Psoas muscle (tissue), 8 donors: ENCODE measurements around the gene LMO3. TPM values are rescaled to one million over a fixed set of nuclear protein-coding genes. Genes with fewer than 3 reads are reported as not detected.

Experiments
- ATAC-seq, 4 donors: fragments of 200-7000 bp; cut with Tn5 transposase; one replicate each; pipeline ENCODE4 v1.9.1; 2020; ENCODE audit warnings: moderate library complexity in 3 of 4, mild to moderate bottlenecking in 2 of 4
- DNase-seq, 2 donors: peaks; one replicate each; pipeline ENCODE4 v3.0.0-alpha.2; 2020
- H3K27ac ChIP-seq: fragments of 200-600 bp; one replicate; pipeline ENCODE4 v1.8.0; 2022
- H3K27me3 ChIP-seq, 3 donors: fragments of 200-600 bp in 1 of 3; one replicate each; pipeline versions ENCODE4 v1.6.1 to v1.8.0; 2013 to 2022; ENCODE audit warnings: low read length in 2 of 3, mild to moderate bottlenecking in 2 of 3, moderate library complexity in 1 of 3; ENCODE audit not compliant: insufficient read depth in 3 of 3
- H3K36me3 ChIP-seq, 2 donors: fragments of 200-600 bp in 1 of 2; one replicate each; pipeline versions ENCODE4 v1.6.1 to v1.8.0; 2013 to 2022; ENCODE audit warnings: low read depth in 1 of 2, mild to moderate bottlenecking in 1 of 2, moderate library complexity in 1 of 2; ENCODE audit not compliant: insufficient read depth in 1 of 2
- H3K4me1 ChIP-seq: fragments of 200-600 bp; one replicate; pipeline ENCODE4 v1.8.0; 2022
- H3K4me3 ChIP-seq: fragments of 200-600 bp; one replicate; pipeline ENCODE4 v1.8.0; 2022; ENCODE audit warnings: mild to moderate bottlenecking
- H3K9me3 ChIP-seq: fragments of 200-600 bp; one replicate; pipeline ENCODE4 v1.8.0; 2022
- WGBS, 3 donors: extraction: QIAGEN DNeasy Blood & Tissue Kit; methylation state at CpG; one replicate each; pipeline versions ENCODE4 v1.1.6 to v1.1.7; 2013; 5-methylcytosine and 5-hydroxymethylcytosine counted together
- intact Hi-C, 2 donors: fragments of 100-400 bp; cut with DNase I; formaldehyde crosslinking; loops; one replicate each; pipeline versions ENCODE4 v1.11.0 to v1.14.2; 2022
- polyA plus RNA-seq, 3 donors: library from polyadenylated mRNA; stranded (reverse); fragments of 200-250 nt; gene quantifications; one replicate each; pipeline ENCODE4 v1.2.3, GENCODE V29; 2013
- total RNA-seq, 4 donors: library from RNA; stranded (reverse); fragmentation: NEBNext Ultra II Directional in 2 of 4; extraction: Animal tissue kit (Norgen Biotek cat#: 25700) in 2 of 4; gene quantifications; one replicate each; pipeline versions ENCODE4 v1.2.1 to v1.2.4, GENCODE V29; 2021 to 2023
- TF ChIP-seq, protein P1 (sequence below): fragments of 200-600 bp; IDR thresholded peaks from one replicate; pipeline ENCODE4 v1.8.0; 2022; ENCODE audit warnings: antibody characterized with exemption
- donor health status: healthy with polysubstance abuse.
- donor health status: DM: no; HTN: no; CAD: no; lungs with moderate emphysema.
- donor health status: Bipolar disorder and iron deficiency.
- donor health status: healthy.
- donor health status: DM: yes; HTN: yes; CAD: no.
- donor health status: DM: no; HTN: no; CAD: no.
- donor health status: DM: no; HTN: no; CAD: no.
- donor health status: DM: yes; HTN: yes; CAD: no.

The LMO3 gene
- total and polyA plus RNA-seq, 7 donors, result 0.10 to 2.8 (median 0.74) TPM

DNA sequence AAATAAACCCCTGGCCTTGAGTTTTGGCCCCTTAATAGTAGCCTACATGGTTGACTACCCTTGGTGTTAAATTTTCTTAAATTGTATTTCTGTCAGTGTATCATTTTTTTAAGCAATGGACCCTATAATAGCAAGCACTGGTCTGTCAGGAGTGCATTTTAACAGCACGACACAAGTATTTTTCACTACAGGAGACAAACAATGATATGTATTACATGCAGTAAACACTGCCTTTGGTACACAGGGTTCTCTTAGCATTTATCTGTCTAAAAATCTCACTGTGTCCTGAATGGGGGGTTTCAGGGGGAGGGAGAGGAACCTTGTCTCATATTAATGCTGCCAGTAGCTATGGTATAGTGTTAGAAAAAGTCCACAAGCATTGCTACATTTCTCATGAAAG is 18.4 kb downstream of the LMO3 start:
- Histone ChIP-seq H3K4me1 (no peaks in the 10 kb centered on the region), H3K36me3 (no peaks in the 10 kb centered on the region), H3K27me3 (no peaks in the 10 kb centered on the region), H3K4me3 (no peak overlapping the region), H3K27ac (no peak overlapping the region), H3K9me3 (no peaks in the 10 kb centered on the region)
- TF ChIP-seq, protein P1, sequence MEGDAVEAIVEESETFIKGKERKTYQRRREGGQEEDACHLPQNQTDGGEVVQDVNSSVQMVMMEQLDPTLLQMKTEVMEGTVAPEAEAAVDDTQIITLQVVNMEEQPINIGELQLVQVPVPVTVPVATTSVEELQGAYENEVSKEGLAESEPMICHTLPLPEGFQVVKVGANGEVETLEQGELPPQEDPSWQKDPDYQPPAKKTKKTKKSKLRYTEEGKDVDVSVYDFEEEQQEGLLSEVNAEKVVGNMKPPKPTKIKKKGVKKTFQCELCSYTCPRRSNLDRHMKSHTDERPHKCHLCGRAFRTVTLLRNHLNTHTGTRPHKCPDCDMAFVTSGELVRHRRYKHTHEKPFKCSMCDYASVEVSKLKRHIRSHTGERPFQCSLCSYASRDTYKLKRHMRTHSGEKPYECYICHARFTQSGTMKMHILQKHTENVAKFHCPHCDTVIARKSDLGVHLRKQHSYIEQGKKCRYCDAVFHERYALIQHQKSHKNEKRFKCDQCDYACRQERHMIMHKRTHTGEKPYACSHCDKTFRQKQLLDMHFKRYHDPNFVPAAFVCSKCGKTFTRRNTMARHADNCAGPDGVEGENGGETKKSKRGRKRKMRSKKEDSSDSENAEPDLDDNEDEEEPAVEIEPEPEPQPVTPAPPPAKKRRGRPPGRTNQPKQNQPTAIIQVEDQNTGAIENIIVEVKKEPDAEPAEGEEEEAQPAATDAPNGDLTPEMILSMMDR, result no peak
- DNase-seq (no peak), ATAC-seq (no peak)
- WGBS, 3 donors, result 68 to 80% (median 72%) methylated on average over 1 of the region's 1 CpG
- intact Hi-C loops, result no loop called here

DNA sequence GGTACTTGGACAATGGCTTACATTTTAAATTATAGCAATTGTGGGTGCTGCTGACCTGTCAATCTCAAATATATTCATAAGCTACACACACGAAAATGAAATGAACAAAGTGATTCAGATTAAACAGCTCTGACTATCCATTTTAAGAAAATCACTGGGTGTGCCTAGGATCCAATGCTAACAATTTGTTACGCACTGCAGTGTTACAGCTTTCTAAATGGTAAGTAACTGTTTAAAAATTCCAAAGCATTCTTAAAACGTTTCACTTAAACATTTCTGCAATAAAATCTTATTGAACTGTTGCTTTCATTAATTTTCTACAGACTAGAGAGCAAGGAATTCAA is 18.9 kb downstream of the LMO3 start:
- 30 to 38% (median 30%) methylated on average over 3 of the region's 3 CpGs for WGBS, 3 donors
- no peaks in the 10 kb centered on the region for H3K36me3 ChIP-seq
- no peaks in the 10 kb centered on the region for H3K4me1 ChIP-seq
- no peak overlapping the region for H3K27ac ChIP-seq
- no peaks in the 10 kb centered on the region for H3K9me3 ChIP-seq
- ATAC-seq (no peak), DNase-seq (no peak)
- TF ChIP-seq, protein P1, result no peak
- H3K27me3 ChIP-seq, result no peaks in the 10 kb centered on the region
- intact Hi-C loops, result no loop called here
- no peak overlapping the region for H3K4me3 ChIP-seq

DNA sequence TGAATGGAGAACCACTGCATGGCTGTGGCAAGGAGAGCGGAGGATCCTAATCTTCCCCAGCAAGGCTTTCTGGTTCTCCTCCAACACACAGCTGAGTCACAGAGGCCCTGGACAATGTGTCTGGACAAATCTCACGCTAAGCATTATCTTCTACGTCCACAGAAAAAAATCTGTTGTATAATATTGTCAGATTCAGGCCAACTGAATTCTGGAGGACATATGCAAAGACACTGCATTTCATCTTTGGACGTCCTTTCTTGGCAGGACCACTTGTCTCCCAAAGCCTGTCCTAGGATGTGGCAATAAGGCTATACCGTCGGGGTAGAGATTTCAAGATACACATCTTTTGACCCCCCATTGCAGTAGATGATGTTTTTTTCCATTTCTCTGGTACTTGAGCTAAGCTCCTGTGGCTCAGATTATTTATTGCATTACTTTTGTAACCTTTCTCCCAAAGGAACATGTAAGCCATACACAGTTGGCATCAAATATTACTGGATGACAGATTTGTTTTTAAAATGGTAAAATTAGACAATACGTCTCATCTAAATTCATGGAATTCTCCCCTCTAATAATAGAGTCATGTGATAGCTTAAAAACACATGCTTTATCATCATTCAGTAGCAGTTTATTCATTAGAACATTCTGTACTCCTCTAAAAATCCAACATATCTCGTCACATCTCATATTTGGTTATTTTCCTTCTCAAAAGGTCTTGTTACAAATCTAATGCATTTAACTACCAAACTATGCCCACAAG is 19.4 kb downstream of the LMO3 start:
- no peaks in the 10 kb centered on the region for H3K4me1 ChIP-seq
- DNase-seq (peak in 1 of 2 donors; percentile 46), ATAC-seq (peak in 2 of 4 donors; percentile 36 to 48)
- no peak overlapping the region for H3K4me3 ChIP-seq
- H3K27ac ChIP-seq, result no peak overlapping the region
- whole genome bisulfite sequencing, 3 donors, result 48 to 52% (median 50%) methylated on average over 8 of the region's 8 CpGs
- no peaks in the 10 kb centered on the region for H3K27me3 ChIP-seq
- intact Hi-C loops, result no loop called here
- no peaks in the 10 kb centered on the region for H3K36me3 ChIP-seq
- H3K9me3 ChIP-seq, result no peaks in the 10 kb centered on the region
- TF ChIP-seq, protein P1, result no peak

DNA sequence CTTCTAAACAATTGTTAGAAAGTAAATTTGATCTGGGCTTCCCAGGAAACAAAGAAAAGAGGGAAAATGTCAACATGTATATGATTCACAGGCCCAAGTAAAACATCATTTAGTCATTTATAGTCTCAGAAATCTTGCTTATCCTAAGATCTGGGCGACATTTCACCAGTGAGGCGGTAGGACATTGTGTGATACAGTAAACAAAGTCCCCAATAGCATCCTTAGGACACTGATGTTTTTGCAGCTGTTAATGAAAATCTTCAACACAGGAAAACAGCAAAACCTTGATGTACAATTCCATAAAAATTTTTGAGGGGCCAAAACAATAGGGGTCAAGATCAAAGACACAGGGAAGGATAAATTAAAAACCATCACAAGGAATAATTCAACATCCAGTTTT is 20.2 kb downstream of the LMO3 start:
- H3K27ac ChIP-seq, result no peak overlapping the region
- H3K4me1 ChIP-seq, result no peaks in the 10 kb centered on the region
- H3K27me3 ChIP-seq, result no peaks in the 10 kb centered on the region
- ATAC-seq (no peak), DNase-seq (no peak)
- H3K36me3 ChIP-seq, result no peaks in the 10 kb centered on the region
- no peaks in the 10 kb centered on the region for H3K9me3 ChIP-seq
- WGBS, 3 donors, result 86 to 96% (median 91%) methylated on average over 2 of the region's 2 CpGs
- no peak overlapping the region for H3K4me3 ChIP-seq
- TF ChIP-seq, protein P1, result no peak
- intact Hi-C loops, result no loop called here
